GM21381 (cell line): ENCODE measurements around the gene ZFAND3.

Source experiments
- ATAC-seq: cut with Tn5 transposase; IDR thresholded peaks from one replicate; pipeline ENCODE4 v1.9.1; 2021; ENCODE audit warnings: mild to moderate bottlenecking, moderate library complexity; ENCODE audit not compliant: unreplicated experiment

Gene ZFAND3

DNA sequence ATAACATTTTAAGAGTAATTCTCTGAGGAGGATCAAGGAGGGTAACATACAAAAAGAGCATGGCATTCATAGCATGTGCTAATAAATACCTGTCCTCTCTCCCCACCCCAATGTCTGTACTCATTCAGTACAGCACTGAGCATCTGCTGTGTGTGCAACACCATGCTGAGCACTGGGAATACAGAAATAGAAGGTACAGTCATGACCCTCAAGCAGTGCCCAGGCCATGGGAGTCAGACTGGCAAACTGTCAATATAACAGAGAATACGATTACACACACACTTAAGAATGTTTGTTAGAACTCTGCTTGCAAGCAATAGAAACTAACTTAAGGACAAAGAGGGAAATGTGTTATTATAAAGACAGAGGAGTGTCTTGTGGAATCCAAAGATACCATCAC lies 24.7 kb upstream of the ZFAND3 start:
- no peak for ATAC-seq

DNA sequence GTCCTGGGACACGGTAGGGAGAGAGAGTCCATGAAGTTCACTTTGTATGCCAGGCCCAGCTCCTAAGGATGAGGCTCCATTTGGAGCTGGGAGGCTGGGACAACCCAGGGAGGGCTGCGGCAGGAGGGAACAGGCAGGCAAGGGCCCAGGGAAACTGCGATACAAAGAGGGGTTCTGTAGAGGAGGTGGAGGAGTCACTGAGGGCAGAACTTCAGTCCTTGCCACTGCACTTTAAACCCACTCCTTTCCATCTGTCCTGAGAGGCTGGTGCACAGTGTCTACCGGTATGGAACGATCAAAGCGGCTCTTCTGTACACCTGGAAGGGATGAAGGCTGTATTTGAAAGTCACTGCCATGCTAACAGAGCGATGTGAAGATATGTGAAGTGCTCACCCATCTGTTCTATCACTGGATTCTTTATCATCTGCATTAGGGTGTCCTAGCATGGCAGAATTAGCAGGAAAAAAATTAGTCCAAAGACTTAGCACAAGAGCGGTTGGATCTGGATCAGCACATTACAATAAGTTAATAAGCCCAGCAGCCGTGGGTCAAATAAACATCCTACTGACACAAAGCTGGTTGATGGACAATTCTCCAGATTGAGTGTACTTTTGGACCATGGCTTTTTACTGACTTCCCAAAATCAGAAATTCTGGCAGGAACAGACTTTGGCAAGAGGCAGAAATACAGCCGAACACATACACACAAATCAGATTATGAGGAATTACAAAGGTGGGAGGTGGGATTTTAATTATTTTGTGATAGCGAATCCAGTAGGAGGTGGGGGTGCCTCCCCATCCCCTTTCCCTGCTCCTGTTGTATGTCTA lies 20.9 kb upstream of the ZFAND3 start:
- no peak for ATAC-seq

DNA sequence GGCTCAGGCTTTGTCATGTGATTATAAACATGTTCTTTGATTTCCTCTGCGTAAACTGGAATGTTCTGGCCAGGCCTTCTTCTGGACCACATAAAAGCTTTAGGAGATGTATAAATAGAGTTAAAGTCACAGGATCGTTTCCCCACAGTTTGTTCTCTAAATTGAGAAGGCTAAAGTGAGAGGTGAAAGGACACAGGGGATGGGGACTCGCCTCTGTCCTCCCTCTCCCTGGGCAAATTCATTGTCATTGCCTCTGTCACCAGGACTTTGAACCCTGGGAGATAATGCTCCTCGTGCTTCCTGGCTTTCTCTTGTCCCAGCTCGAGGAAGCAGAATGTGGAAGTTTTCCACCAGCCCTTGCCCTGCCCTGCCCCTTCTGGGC lies 20.3 kb upstream of the ZFAND3 start:
- ATAC-seq = no peak

DNA sequence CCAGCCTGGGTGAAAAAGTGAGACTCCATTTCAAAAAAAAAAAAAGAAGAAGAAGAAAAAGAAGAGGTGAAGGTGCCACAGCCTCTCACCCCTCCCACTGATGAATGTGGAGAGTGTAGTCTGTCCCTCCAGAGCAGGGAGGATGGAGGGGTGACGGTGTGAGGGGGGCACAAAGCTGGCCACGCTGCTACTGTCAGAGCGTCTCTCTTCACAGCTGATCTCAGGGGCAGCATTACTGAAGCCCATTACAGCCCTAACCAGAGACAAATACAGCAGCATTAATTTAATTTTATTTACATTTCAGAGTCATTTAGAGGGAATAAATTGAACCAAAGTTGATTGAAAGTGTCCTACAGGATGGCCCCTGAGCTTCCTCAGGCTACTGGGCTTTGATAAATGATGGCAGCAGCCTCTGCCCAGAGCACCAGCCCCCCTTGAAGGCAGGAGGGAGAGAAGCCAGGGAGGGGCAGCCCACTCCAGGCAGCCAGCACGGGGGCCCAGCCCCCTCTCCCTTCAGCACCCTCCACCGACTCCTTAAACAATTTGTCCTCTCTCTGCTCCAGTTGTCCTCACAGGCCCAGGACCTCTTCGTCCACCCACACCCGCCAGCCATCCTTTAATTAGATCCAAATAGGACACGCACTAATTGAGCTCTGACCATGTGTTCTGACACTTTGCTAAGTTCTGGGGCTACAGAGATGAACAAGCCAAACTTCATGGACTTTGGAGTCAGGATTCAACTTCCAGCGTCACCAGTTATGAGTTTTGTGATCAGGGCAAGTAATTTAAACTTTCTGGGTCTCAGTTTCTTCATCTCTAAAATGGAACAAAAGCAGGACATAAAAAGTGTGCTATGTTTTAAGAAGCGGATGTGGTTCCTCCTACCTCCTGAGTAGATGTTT lies 18.6 kb upstream of the ZFAND3 start:
- no peak for ATAC-seq

DNA sequence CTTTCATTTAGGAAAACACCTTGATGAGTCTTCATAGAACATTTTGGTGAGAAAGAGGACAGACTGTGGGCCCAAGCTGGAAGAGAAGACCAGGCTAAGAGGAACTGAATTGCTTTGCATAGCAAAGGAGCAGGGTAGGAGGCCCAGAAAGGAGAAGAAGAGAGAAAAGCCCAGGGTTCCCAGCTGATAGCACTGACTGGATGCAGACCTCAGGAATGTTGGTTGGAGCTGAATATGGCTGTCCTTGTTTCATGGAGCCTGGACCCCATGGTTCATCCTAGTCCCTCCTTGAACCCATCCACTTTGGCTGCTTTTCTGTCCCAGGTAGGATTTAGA lies 18.0 kb upstream of the ZFAND3 start:
- no peak for ATAC-seq

DNA sequence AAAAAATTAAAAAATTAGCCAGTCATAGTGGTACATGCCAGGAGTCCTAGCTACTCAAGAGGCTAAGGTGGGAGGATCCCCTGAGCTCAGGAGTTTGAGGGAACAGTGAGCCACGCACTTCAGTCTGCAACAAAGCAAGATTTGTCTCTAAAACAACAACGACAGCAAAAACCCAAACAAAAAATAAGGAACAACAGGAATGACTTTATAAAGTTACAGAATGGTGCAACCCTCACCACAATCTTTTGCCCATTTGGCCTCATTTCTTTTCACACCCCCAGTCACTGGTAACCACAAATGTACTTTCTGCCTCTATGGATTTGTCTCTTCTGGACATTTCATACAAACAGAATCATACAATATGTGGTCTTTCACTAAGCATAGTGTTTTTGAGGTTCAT lies 16.7 kb upstream of the ZFAND3 start:
- no peak for ATAC-seq

DNA sequence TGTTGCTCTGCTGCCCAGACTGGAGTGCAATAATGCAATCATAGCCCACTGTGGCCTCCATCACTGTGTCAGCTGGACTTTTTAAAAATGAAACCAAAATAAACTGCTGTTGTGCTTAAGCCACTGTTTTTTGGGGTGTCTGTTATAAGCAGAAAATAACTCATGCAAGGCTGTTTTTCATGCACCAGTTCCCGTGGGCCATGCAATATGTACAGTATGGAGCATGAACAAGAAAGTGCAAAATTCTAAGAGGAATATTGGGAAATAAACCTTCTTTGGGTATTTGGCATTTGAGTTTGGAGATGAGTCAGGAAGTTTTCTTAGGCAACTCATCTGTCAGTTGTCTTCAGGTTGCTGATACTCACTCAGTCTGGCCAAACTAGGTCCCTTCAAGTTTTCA lies 14.9 kb upstream of the ZFAND3 start:
- no peak for ATAC-seq

DNA sequence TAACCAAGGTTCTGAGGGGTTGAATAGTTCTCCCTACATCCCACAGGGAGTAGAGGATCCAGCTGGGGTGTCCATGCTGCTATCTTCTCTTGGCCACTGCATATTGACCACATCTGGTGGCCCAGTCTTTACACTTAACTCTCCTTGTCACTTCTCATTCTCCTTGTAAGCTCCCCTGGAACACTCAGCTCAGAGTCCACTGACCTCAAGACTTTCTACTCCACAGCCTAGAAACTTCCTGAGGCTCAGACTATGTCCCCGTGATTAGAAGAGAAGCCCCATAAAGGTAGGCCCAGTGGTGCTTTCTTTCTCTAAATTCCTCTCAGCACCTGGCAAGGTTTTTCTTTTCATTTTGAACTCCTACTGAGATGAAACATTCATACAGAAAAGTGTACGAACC lies 13.3 kb upstream of the ZFAND3 start:
- no peak for ATAC-seq

DNA sequence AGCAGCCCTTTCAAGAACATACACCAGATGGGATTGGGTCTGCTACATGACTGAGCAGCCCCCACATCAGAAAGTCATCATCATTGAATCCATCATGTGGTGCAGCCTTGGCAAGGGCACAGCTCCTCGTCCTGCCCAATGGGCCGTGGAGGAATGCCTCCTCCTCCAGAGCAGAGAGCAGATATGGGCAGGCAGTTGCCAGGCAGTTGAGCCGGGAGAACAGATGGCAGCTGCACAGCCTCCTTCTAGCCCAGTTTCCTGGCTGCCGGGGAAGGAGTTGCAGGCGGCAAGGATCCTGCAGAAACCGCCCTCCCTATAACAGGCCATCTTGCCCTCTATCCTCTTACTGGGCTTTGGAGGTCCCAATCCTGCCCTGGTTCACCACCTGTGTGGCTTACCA lies 11.9 kb upstream of the ZFAND3 start:
- ATAC-seq = no peak

DNA sequence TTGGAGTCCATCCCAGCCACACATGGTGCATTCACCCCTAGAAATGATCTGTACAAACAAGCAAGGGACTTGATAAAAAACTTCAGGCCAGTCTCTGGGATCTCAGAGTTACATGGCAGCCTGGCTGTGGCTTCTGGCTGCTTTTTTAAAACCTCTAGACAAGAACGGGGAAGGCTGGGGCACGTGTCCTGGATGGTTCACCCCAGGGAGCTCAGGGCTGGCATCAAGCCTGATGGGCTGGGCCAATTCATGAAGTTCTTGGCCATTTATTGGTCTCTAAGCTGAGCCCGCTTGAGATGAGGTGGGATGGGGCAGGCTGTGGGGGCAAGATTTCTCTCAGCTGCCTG lies 10.4 kb upstream of the ZFAND3 start:
- ATAC-seq = no peak

DNA sequence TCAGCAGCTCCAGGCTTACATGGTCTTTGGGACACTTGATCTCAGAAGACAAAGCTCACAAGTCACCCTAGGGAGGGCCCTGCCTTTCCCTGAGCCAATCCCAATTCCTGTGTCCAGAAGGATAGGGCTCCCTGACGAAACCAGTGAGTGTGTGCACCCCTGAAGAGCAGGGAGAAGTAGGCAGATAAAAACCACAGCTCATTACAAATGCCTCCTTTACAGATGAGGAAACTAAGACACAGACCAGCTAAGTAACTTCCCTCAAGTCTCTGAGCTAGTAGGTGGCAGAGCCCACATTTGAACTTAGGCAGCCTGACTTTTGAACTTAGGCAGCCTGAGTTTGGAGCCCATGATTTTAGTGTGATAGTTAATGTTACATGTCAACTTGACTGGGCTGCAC lies 6.7 kb upstream of the ZFAND3 start:
- ATAC-seq = no peak

DNA sequence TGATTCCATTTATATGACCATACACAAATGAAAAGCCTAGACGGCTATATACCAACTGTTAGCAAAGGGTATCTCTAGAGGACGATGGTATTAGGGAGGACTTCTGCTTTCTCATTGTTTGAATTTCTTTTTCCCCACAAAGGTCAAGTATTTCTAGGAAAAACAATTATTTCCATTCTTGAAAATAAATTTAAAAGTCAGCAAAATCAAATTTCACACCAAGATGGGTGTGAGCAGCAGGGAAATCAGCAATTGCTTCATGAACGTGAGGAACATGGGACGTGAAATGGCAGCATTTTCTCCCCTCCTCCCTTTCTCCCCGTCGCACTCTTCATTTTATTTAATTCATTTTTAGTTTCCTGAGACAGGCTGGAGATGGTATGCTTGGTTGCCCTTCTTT lies 5.2 kb upstream of the ZFAND3 start:
- ATAC-seq = no peak

DNA sequence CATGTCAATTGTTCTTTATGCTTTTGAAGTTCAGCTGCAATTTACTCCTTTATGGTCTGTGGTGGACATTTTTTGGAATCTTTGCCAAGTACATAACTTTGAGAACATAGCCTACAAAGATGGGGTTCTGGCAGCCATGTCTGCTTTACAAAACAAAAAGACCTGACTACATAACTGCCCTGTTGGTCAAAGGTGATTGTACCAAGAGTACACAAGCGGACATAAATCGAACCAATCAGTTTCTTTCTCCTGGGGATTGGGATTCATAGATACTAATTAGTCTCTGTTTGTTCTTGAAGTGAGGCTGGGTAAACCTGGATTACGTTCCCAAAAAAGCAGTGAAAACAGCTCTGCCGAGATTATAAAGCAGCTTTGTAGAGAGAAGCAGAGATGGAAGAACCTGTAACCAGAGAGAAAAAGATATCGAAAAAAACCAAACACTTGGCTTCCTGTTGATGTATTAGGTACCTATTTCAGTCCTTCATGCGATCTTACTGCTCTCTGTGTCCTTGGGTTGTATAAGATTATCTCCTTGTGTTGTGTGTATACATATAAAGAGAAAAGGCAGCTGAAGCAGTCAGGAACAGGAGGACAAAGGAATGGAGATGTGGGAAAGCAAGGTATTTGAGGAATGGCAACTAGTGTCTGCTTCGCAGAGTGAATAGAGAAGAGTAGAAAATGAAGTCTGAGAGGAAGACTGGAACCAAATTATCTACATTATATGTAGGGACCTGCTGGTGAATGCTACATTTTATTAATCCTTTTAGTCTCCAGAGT lies 2.7 kb upstream of the ZFAND3 start:
- no peak for ATAC-seq

DNA sequence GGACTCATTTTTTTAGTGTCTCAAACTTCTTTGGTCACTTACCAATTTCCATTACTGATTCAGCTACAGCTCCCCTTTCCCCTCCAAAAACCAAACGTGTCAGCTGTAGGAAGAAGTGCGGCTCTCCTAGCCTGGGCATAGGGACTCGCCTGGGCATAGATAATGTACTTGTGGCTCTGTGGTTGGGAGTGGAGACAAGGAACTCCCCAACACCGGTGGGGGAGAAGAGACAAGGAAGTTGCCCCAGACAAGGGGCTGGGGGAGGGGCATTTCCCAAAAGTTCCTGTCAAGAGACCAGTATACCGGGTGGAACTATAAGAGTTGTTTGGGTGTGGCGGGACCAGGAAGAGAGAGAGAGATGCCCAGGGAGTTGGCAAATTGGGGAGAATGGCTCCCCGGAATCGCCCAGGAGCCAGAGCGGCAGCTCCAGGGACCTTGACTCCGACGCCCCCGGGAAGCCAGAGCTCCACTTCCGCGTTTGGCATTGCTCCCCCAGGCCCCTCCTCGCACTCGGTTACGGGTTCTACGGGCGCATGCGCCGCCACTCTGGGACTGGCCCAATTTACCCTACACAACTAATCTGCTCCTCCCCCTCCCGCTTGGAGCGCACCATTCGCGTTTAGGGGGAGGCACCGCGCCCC lies 871 bp upstream of the ZFAND3 start:
- peak; percentile 67 for ATAC-seq

DNA sequence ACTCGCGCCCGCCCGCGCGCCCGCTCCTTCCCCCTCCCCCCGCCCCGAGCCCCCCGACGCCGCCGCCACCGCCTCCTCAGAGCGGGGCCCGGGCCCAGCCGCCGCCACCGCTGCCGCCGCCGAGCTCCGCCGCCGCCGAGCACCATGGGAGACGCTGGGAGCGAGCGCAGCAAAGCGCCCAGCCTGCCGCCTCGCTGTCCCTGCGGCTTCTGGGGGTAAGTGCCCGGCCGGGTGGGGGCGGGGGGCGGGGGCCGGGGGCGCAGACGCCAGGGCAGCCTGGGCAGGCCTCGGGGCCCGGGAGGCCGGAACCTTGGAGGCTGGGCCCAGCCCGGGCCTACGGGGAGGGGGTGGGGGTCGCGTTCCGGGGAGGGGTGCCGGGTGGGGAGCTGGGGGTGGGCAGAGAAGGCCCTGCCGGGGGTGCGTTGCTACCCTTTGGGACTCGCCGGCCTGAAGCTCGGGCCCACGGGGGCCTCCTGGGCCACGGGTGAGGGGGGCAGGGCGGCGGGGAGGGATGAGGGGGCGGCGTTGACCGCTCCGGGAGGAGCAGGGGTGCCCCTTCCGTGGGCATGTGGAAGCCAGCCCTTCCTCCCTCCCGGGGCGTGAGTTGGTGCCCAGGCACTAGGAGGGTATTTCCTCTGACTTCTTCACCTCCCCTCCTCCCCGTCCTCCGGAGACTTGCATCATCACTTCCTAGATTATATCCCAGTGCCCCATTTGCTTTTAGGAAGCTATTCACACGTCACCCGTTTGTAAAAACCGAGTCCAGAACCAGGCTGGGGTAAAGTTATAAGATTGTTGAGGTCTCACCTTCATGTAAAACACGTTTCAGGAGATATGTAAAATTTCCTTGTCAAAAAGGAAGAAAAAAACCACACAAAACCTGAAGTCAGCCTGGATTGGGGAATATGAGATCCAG lies 533 bp downstream of the ZFAND3 start:
- ATAC-seq = peak; percentile 1

DNA sequence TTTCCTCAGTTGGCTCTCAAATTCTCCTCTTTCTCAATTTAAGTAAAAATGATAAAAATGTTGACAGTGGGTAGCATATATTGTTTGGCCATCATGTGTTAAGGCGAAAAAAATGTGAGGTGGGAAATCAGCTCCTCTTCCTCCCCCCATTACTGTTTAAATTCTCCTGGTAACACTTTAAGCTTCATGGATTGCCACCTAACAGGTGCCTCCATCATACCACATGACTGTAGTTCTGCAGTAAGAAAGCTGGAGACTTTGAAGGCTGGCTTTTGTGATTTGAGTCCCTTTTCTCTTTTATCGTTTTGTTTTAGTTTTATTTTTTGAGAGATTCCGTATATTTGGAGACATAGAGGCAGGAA lies 1.2 kb downstream of the ZFAND3 start:
- no peak for ATAC-seq

DNA sequence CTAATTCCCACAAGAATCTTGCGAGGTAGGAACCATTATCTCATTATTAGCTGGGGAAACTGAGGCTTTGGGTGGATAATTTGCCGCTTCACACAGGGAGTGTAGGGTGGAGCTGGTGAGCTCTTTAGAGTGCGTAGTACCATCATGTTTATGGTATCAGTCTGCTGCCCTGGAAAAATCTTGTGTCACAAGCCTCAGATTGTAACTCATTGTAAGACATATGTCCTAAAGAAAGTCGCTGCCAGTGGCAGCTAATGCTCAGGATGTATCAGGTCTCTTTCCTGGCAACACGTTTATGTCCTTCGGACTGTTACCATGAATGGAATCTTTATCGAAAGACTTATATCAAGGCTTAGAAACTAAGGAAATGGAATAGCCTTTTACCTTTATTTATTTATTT lies 1.9 kb downstream of the ZFAND3 start:
- ATAC-seq = no peak

DNA sequence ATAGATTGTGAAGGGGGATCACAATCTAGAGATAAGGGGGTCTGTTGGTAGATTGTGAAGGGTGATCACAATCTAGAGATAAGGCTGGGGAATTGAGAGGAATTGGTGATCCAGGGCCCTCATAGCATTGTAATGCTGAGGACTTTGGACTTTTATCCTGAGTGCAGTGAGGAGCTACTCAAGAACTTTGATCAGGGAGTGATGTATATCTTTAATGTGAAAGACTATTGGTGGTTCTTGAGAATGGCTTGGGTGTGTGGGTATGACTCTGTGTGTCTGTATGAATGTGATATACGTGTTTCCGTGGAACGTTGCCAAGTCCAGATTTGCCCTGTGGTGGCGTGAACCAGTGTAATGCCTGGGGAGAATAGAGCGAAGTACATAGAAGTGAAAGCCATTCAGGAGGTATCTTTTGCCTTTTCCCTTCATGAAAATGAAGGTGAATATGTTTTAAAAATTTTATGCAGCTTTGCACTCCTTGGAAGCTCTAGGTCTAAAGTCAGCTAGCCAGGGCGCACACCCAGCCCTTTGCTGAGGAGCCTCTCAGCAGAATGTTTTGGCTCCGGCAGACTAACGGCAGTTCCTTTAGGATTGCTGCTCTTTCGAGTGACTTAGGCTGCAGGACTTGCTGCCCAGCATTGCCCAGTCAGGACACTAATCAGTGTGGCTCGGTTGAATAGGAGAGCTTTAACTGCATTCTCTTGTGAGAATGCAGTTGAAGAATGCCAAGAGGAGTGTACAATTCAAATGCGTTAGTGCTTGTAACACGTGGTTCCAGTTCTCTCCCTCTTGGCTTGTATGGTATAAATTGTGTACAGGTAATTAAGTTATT lies 3.5 kb downstream of the ZFAND3 start:
- no peak for ATAC-seq

DNA sequence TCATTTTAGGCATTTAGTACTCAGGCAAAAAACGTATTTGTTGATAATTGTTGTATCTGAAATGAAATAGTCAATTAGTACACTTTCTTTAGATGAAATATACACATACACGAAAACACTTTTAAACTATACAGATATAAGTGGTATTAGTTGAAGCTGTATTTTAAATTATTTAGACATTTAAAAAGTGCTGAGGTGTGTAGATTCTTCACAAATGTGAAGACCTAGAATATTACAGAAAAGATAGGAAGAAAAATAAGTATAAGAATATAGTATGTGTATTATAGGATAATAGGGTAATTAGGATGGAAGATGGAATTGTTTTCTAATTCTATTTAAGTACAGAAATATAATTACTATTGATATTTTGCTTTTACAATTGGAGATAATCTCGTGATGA lies 4.6 kb downstream of the ZFAND3 start:
- no peak for ATAC-seq
